GM23248 (cell line): ENCODE measurements around the gene BRPF3. TPM values are rescaled to one million over a fixed set of nuclear protein-coding genes. Genes with fewer than 3 reads are reported as not detected.
"Not testable (repeated sequence)": the region's sequence is repeated elsewhere in the genome, so short reads cannot be mapped to it uniquely, and the experiment has no call there.

Experiments used
- DNase-seq: peaks from one replicate; pipeline ENCODE4 v3.0.0-alpha.2; 2015
- H2AFZ ChIP-seq: fragments of 200-600 bp; sonication (generic); 2 replicates; pipeline ENCODE4 v1.6.1; 2016; ENCODE audit warnings: antibody characterized with exemption
- H3F3A ChIP-seq: fragments of 200-600 bp; sonication (generic); 2 replicates; pipeline ENCODE4 v1.6.1; 2016; ENCODE audit warnings: mild to moderate bottlenecking, antibody characterized with exemption, mixed run types; ENCODE audit not compliant: insufficient read depth
- H3K27ac ChIP-seq: fragments of 200-600 bp; sonication (generic); 2 replicates; pipeline ENCODE4 v1.5.1; 2016; ENCODE audit warnings: mild to moderate bottlenecking
- H3K27me3 ChIP-seq: fragments of 200-600 bp; sonication (generic); replicated peaks from 2 replicates; pipeline ENCODE4 v1.6.1; 2016; ENCODE audit warnings: mild to moderate bottlenecking; ENCODE audit not compliant: insufficient read depth
- H3K36me3 ChIP-seq: fragments of 200-600 bp; sonication (generic); 2 replicates; pipeline ENCODE4 v1.6.1; 2016; ENCODE audit warnings: low read depth, mild to moderate bottlenecking
- H3K4me1 ChIP-seq: fragments of 200-600 bp; sonication (generic); 2 replicates; pipeline ENCODE4 v1.6.1; 2016; ENCODE audit warnings: mild to moderate bottlenecking; ENCODE audit not compliant: insufficient read depth
- H3K4me2 ChIP-seq: fragments of 200-600 bp; sonication (generic); one replicate; pipeline ENCODE4 v1.6.1; 2016; ENCODE audit warnings: mild to moderate bottlenecking; ENCODE audit not compliant: unreplicated experiment
- H3K4me3 ChIP-seq: fragments of 200-600 bp; sonication (generic); 2 replicates; pipeline ENCODE4 v1.5.1; 2016; ENCODE audit warnings: mild to moderate bottlenecking
- H3K79me2 ChIP-seq: fragments of 200-600 bp; sonication (generic); 2 replicates; pipeline ENCODE4 v1.6.1; 2016; ENCODE audit warnings: mild to moderate bottlenecking; ENCODE audit not compliant: insufficient read depth
- H3K9ac ChIP-seq: fragments of 200-600 bp; sonication (generic); 2 replicates; pipeline ENCODE4 v1.6.1; 2016; ENCODE audit warnings: mild to moderate bottlenecking
- H3K9me2 ChIP-seq: fragments of 200-600 bp; sonication (generic); 2 replicates; pipeline ENCODE4 v1.6.1; 2016; ENCODE audit warnings: mixed run types, mild to moderate bottlenecking, moderate library complexity; ENCODE audit not compliant: insufficient read depth
- H3K9me3 ChIP-seq: fragments of 200-600 bp; sonication (generic); one replicate; pipeline ENCODE4 v1.6.1; 2017; ENCODE audit warnings: low read depth
- H4K20me1 ChIP-seq: fragments of 200-600 bp; sonication (generic); 2 replicates; pipeline ENCODE4 v1.6.0; 2016; ENCODE audit not compliant: insufficient read depth
- EZH2 ChIP-seq: fragments of 200-600 bp; sonication (generic); IDR thresholded peaks from 2 replicates; pipeline ENCODE4 v1.6.1; 2018; ENCODE audit warnings: antibody characterized with exemption, mild to moderate bottlenecking; ENCODE audit not compliant: insufficient read depth, poor library complexity, severe bottlenecking
- EZH2phosphoT487 ChIP-seq: fragments of 200-600 bp; sonication (generic); IDR thresholded peaks from 2 replicates; pipeline ENCODE4 v1.6.1; 2018; ENCODE audit warnings: antibody characterized with exemption, moderate library complexity, mild to moderate bottlenecking, low read depth; ENCODE audit not compliant: insufficient read depth
- WGBS, 2 experiments: methylation state at CpG; one replicate each; pipeline ENCODE4 v1.1.6; 2015 to 2017; ENCODE audit warnings: low lambda C conversion rate in 2 of 2, low coverage in 1 of 2; ENCODE audit errors: missing lambda C conversion rate in 2 of 2; 5-methylcytosine and 5-hydroxymethylcytosine counted together
- in situ Hi-C: fragments of 300-500 bp; cut with MboI; formaldehyde crosslinking; loops from 2 replicates; pipeline ENCODE4 v1.15.0; 2020
- polyA plus RNA-seq: library from polyadenylated mRNA; unstranded; fragments of >200 nt; fragmentation: Nextera tagmentation; extraction: Ambion mirVana; gene quantifications from 2 replicates; pipeline ENCODE4 v1.2.1, GENCODE V29; 2016
- total RNA-seq: library from RNA; depleted of rRNA; stranded (reverse); fragments of >200 nt; shearing (Covaris generic); gene quantifications from 2 replicates; pipeline ENCODE4 v1.2.3, GENCODE V29; 2014

BRPF3 gene
- total and polyA plus RNA-seq, 2 experiments from 2014 or later: 6.3 to 7.9 TPM

- H3K36me3 ChIP-seq: peaks cover 56% of the 10 kb centered on the region
These were observed 21.4 kb downstream of the BRPF3 start for GRCh38 chr6:36217946-36218345.

GRCh38 chr6:36218516-36218915 is 22.0 kb downstream of the BRPF3 start:
- H3K27me3 ChIP-seq, in situ Hi-C loops: not testable (repeated sequence)

More at GRCh38 chr6:36217946-36218345, 21.4 kb downstream of the BRPF3 start:
- Histone ChIP-seq H3K4me3 (no peak overlapping the region), H2AFZ (no peak overlapping the region), H3K27ac (no peak overlapping the region), H3K27me3 (no peaks in the 10 kb centered on the region), H3K4me1 (no peaks in the 10 kb centered on the region), H3K9ac (no peak overlapping the region), H3K4me2 (no peak overlapping the region), H3K9me3 (no peaks in the 10 kb centered on the region), H3K79me2 (no peaks in the 10 kb centered on the region), H3F3A (no peaks in the 10 kb centered on the region), H3K9me2 (no peaks in the 10 kb centered on the region), H4K20me1 (no peaks in the 10 kb centered on the region; the same call in 1 of the 2 replicates)
- no peak for DNase-seq
- TF ChIP-seq EZH2 (no peak), EZH2phosphoT487 (no peak)
- 100% methylated on average over 1 of the region's 1 CpG for WGBS, 2 experiments
- in situ Hi-C loops: no loop called here

GRCh38 chr6:36219081-36219480 is 22.5 kb downstream of the BRPF3 start:
- Histone ChIP-seq H3K27ac (no peak overlapping the region), H3K36me3 (peaks cover 53% of the 10 kb centered on the region), H3K9me3 (no peaks in the 10 kb centered on the region), H3K79me2 (no peaks in the 10 kb centered on the region), H3K4me1 (0 out of 2 replicates have a peak, but pooled peaks cover 7% of the 10 kb centered on the region), H2AFZ (no peak overlapping the region), H3K27me3 (no peaks in the 10 kb centered on the region), H3K9me2 (no peaks in the 10 kb centered on the region), H3K9ac (no peak overlapping the region), H3K4me3 (no peak overlapping the region), H4K20me1 (no peaks in the 10 kb centered on the region; the same call in 1 of the 2 replicates), H3K4me2 (no peak overlapping the region), H3F3A (no peaks in the 10 kb centered on the region)
- in situ Hi-C loops: no loop called here
- 76 to 81% methylated on average over 3 of the region's 3 CpGs for WGBS, 2 experiments
- no peak for TF ChIP-seq EZH2phosphoT487
- TF ChIP-seq EZH2: no peak
- DNase-seq: no peak

More at GRCh38 chr6:36218516-36218915, 22.0 kb downstream of the BRPF3 start:
- H3K27ac ChIP-seq, H3K4me3 ChIP-seq, H3K9me3 ChIP-seq, H3K4me2 ChIP-seq, H3K79me2 ChIP-seq, H3K4me1 ChIP-seq, H4K20me1 ChIP-seq, H3F3A ChIP-seq, H3K9ac ChIP-seq, DNase-seq, H2AFZ ChIP-seq, H3K9me2 ChIP-seq: not testable (repeated sequence)
- peaks cover 53% of the 10 kb centered on the region for H3K36me3 ChIP-seq
- 95 to 99% methylated on average over 9 of the region's 9 CpGs for WGBS, 2 experiments

DNA sequence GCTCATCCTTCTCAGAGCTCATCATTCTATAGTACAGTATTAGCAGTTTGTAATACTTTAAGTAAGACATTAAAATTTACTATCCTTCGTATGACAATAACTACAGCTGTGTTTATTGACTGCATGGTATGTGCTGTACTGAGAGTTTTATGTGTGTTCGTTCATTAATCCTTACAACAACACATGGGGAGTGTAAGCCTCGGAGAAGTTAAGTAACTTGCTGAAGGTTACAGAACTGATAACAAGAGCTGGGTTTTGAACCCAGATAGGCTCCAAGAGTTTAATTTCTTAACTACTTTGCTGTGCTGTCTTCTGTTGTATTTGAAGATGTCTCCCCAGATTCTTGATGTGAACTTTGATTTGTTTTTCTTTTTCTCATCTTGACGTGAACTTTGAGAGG is 23.7 kb downstream of the BRPF3 start:
- H3K4me3 ChIP-seq: no peak overlapping the region
- no peaks in the 10 kb centered on the region; the same call in 1 of the 2 replicates for H4K20me1 ChIP-seq
- H3K27me3 ChIP-seq: no peaks in the 10 kb centered on the region
- H3K79me2 ChIP-seq: no peaks in the 10 kb centered on the region
- no peak overlapping the region for H3K9ac ChIP-seq
- H3K4me2 ChIP-seq: no peak overlapping the region
- TF ChIP-seq EZH2: no peak
- no peak for TF ChIP-seq EZH2phosphoT487
- 0 out of 2 replicates have a peak, but pooled peaks cover 7% of the 10 kb centered on the region for H3K4me1 ChIP-seq
- peaks cover 54% of the 10 kb centered on the region for H3K36me3 ChIP-seq
- 80 to 84% methylated on average over 4 of the region's 4 CpGs for WGBS, 2 experiments
- no peak overlapping the region for H3K27ac ChIP-seq
- H3F3A ChIP-seq: no peaks in the 10 kb centered on the region
- H3K9me3 ChIP-seq: no peaks in the 10 kb centered on the region
- H2AFZ ChIP-seq: no peak overlapping the region
- DNase-seq: no peak
- no peaks in the 10 kb centered on the region for H3K9me2 ChIP-seq
- in situ Hi-C loops: no loop called here

DNA sequence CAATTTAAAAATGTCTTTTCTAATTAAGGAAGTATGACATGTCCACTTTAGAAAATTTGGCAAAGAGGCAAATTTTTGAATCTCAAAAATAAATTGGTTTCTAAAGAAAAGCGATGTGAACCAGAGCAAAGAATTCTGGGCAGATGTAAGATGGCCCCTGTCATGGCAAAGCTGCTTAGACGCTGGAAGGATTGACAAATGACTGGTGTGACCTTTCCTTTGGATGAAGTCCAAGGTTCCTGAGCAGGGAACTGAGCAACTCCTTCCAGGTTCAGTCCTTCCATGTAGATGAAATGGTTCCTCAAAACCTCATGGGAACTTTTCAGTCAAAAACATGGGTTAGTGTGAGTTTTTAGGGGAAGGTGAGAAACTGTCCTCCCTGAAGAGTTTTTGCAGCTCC is 25.1 kb downstream of the BRPF3 start:
- no peaks in the 10 kb centered on the region for H3K9me3 ChIP-seq
- H3F3A ChIP-seq: no peaks in the 10 kb centered on the region
- TF ChIP-seq EZH2phosphoT487 (no peak), EZH2 (no peak)
- peaks cover 54% of the 10 kb centered on the region for H3K36me3 ChIP-seq
- no peaks in the 10 kb centered on the region for H4K20me1 ChIP-seq
- DNase-seq: no peak
- no peak overlapping the region for H2AFZ ChIP-seq
- no peak overlapping the region for H3K27ac ChIP-seq
- 57 to 59% methylated on average over 2 of the region's 2 CpGs for WGBS, 2 experiments
- H3K4me1 ChIP-seq: 0 out of 2 replicates have a peak, but pooled peaks cover 7% of the 10 kb centered on the region
- no peak overlapping the region for H3K9ac ChIP-seq
- no peak overlapping the region for H3K4me2 ChIP-seq
- in situ Hi-C loops: no loop called here
- no peak overlapping the region for H3K4me3 ChIP-seq
- H3K79me2 ChIP-seq: no peaks in the 10 kb centered on the region
- H3K9me2 ChIP-seq: no peaks in the 10 kb centered on the region
- H3K27me3 ChIP-seq: no peaks in the 10 kb centered on the region
